ENCODE measurements around the gene LRRK1.

DNA sequence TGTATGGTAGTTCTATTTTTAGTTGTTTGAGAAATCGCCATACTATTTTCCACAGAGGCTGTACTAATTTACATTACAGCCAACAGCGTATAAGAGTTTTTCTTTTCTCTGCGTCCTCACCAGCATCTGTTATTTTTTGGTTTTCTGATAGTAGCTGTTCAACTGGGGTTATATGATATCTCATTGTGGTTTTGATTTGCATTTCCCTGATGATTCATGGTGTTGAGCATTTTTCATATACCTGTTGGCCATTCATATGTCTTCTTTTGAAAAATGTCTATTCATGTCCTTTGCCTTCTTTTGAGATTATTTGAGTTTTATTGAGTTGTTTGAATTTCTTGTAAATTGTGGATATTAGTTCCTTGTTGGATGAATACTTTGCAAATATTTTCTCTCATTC is 114.6 kb downstream of the LRRK1 start:
- TF ChIP-seq CTCF (conservative IDR thresholded peaks at IDR 0.05; ENCODE audit: low read depth, low read length), result no peak
- TF ChIP-seq POLR2A (IDR thresholded peaks at IDR 0.05; ENCODE audit: low read depth, low read length), result no peak
- TF ChIP-seq BHLHE40 (IDR thresholded peaks at IDR 0.05; ENCODE audit: low read depth, low read length), result no peak
- TF ChIP-seq SMC3 (IDR thresholded peaks at IDR 0.05; ENCODE audit: low read depth, low read length), result no peak
- TF ChIP-seq USF2 (IDR thresholded peaks at IDR 0.05; ENCODE audit: low read depth, low read length), result no peak
- TF ChIP-seq CEBPB (IDR thresholded peaks at IDR 0.05; ENCODE audit: low read depth, low read length), result no peak
- no peak for TF ChIP-seq ELK1 (IDR thresholded peaks at IDR 0.05; ENCODE audit: borderline replicate concordance, low read depth, low read length)
- no peak for TF ChIP-seq RFX5 (IDR thresholded peaks at IDR 0.05; ENCODE audit: low read depth, low read length)
- no peak for TF ChIP-seq RAD21 (IDR thresholded peaks at IDR 0.05; ENCODE audit: low read length)
- no peak for TF ChIP-seq RCOR1 (IDR thresholded peaks at IDR 0.05; ENCODE audit: insufficient replicate concordance, low read length)
- TF ChIP-seq MXI1 (IDR thresholded peaks at IDR 0.05; ENCODE audit: borderline replicate concordance, low read depth, low read length), result no peak
